MM.1S (cell line): ENCODE measurements around the gene NOX5.

Experiments used
- DNase-seq: peaks from one replicate; pipeline ENCODE4 v3.0.0-alpha.2; 2015
- H2AFZ ChIP-seq: fragments of 300-600 bp; sonication (generic); 2 replicates; pipeline ENCODE4 v1.6.0; 2016; ENCODE audit warnings: antibody characterized with exemption, low read length
- H3F3A ChIP-seq: fragments of 300-600 bp; sonication (generic); 2 replicates; pipeline ENCODE4 v1.6.1; 2016; ENCODE audit warnings: mild to moderate bottlenecking, antibody characterized with exemption, low read length, moderate library complexity, mixed read lengths; ENCODE audit not compliant: insufficient read depth
- H3K27ac ChIP-seq: fragments of 300-600 bp; sonication (generic); 2 replicates; pipeline ENCODE4 v1.5.1; 2016; ENCODE audit warnings: mild to moderate bottlenecking, low read length
- H3K27me3 ChIP-seq: fragments of 300-600 bp; sonication (generic); replicated peaks from 2 replicates; pipeline ENCODE4 v1.6.0; 2016; ENCODE audit warnings: low read length; ENCODE audit not compliant: insufficient read depth
- H3K36me3 ChIP-seq: fragments of 300-600 bp; sonication (generic); replicated peaks from 2 replicates; pipeline ENCODE4 v1.6.1; 2016; ENCODE audit warnings: mild to moderate bottlenecking, low read length, mixed read lengths; ENCODE audit not compliant: insufficient read depth
- H3K4me1 ChIP-seq: fragments of 300-600 bp; sonication (generic); 2 replicates; pipeline ENCODE4 v1.6.1; 2016; ENCODE audit warnings: low read length, mixed read lengths
- H3K4me2 ChIP-seq: fragments of 300-600 bp; sonication (generic); 2 replicates; pipeline ENCODE4 v1.6.0; 2016; ENCODE audit warnings: low read depth, low read length
- H3K4me3 ChIP-seq: fragments of 300-600 bp; sonication (generic); 2 replicates; pipeline ENCODE4 v1.5.1; 2016; ENCODE audit warnings: low read length, mixed read lengths
- H3K79me2 ChIP-seq: fragments of 300-600 bp; sonication (generic); 2 replicates; pipeline ENCODE4 v1.6.1; 2016; ENCODE audit warnings: mixed run types, low read length, mixed read lengths
- H3K9ac ChIP-seq: fragments of 300-600 bp; sonication (generic); 2 replicates; pipeline ENCODE4 v1.6.1; 2016; ENCODE audit warnings: low read length, mixed read lengths
- H3K9me2 ChIP-seq: fragments of 300-600 bp; sonication (generic); replicated peaks from 2 replicates; pipeline ENCODE4 v1.6.1; 2016; ENCODE audit warnings: mild to moderate bottlenecking, low read length, mixed read lengths; ENCODE audit not compliant: insufficient read depth
- H3K9me3 ChIP-seq: fragments of 300-600 bp; sonication (generic); replicated peaks from 2 replicates; pipeline ENCODE4 v1.6.1; 2016; ENCODE audit warnings: mild to moderate bottlenecking, low read length, mixed read lengths; ENCODE audit not compliant: insufficient read depth
- H4K20me1 ChIP-seq: fragments of 300-600 bp; sonication (generic); 2 replicates; pipeline ENCODE4 v1.6.1; 2016; ENCODE audit warnings: mild to moderate bottlenecking, low read length, moderate library complexity, mixed read lengths; ENCODE audit not compliant: insufficient read depth
- EZH2 ChIP-seq: fragments of 300-600 bp; sonication (generic); optimal IDR thresholded peaks from 2 replicates; pipeline ENCODE3; 2017; ENCODE audit warnings: low read depth, mild to moderate bottlenecking, antibody characterized with exemption, low read length, mixed read lengths
- EZH2phosphoT487 ChIP-seq: fragments of 300-600 bp; sonication (generic); IDR thresholded peaks from 2 replicates; pipeline ENCODE4 v1.6.1; 2018; ENCODE audit warnings: antibody characterized with exemption, low read length
- TF ChIP-seq, protein P1 (sequence below): fragments of 300-600 bp; sonication (generic); IDR thresholded peaks from 2 replicates; pipeline ENCODE4 v1.5.1; 2016; ENCODE audit warnings: antibody characterized with exemption, low read length, mixed read lengths

Gene NOX5

DNA sequence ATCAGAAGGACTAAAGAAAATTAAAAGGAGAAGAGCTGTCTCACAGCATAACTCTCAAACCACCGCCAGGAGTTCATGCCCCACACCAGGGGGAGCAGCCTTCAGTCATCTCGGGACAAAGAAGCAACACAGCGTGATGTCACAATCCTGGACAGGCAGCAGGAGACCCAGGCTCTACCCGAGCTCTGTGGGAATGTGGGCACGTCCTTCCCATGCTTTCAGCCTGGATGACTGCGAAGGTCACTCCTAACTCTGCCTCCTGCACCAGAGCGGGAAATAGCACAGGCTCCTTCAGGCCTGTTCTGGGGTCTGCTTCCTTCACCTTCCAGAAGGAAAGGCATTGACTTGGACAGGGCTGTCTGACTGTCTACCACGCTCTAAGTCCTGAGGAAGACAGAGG, 31.3 kb downstream of the NOX5 start:
- no peak overlapping the region for H3K4me2 ChIP-seq
- H3K36me3 ChIP-seq, result no peaks in the 10 kb centered on the region
- H3K9me2 ChIP-seq, result no peaks in the 10 kb centered on the region
- no peak overlapping the region for H3K27ac ChIP-seq
- no peaks in the 10 kb centered on the region for H3K27me3 ChIP-seq
- no peaks in the 10 kb centered on the region for H3K4me1 ChIP-seq
- TF ChIP-seq, protein P1, sequence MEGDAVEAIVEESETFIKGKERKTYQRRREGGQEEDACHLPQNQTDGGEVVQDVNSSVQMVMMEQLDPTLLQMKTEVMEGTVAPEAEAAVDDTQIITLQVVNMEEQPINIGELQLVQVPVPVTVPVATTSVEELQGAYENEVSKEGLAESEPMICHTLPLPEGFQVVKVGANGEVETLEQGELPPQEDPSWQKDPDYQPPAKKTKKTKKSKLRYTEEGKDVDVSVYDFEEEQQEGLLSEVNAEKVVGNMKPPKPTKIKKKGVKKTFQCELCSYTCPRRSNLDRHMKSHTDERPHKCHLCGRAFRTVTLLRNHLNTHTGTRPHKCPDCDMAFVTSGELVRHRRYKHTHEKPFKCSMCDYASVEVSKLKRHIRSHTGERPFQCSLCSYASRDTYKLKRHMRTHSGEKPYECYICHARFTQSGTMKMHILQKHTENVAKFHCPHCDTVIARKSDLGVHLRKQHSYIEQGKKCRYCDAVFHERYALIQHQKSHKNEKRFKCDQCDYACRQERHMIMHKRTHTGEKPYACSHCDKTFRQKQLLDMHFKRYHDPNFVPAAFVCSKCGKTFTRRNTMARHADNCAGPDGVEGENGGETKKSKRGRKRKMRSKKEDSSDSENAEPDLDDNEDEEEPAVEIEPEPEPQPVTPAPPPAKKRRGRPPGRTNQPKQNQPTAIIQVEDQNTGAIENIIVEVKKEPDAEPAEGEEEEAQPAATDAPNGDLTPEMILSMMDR, result no peak
- TF ChIP-seq EZH2 (no peak), EZH2phosphoT487 (no peak)
- no peaks in the 10 kb centered on the region for H3K79me2 ChIP-seq
- no peak overlapping the region for H2AFZ ChIP-seq
- H3K9ac ChIP-seq, result no peak overlapping the region
- H4K20me1 ChIP-seq, result no peaks in the 10 kb centered on the region
- DNase-seq, result no peak
- H3K4me3 ChIP-seq, result no peak overlapping the region
- no peaks in the 10 kb centered on the region for H3F3A ChIP-seq
- no peaks in the 10 kb centered on the region for H3K9me3 ChIP-seq

DNA sequence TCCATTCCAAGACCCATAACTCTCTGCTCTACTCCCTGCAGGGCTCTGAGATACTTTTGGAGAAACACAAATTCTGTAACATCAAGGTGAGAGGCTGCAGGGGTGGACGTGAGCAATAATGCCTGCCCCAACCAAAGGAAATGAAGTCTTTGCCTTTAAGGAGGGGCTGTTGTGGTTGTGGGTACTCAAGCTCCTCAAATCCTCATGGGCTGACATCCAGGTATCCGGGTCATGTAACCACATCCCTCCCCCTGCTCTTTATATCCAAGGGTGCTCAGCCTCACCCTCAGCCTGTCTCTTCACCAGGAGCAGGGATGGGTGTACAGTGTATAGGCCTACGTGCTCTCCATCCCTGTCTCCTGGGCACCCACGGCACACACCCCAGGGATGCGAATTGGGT, 32.3 kb downstream of the NOX5 start:
- no peaks in the 10 kb centered on the region for H4K20me1 ChIP-seq
- H3K36me3 ChIP-seq, result no peaks in the 10 kb centered on the region
- H3K4me1 ChIP-seq, result no peaks in the 10 kb centered on the region
- H3K4me3 ChIP-seq, result no peak overlapping the region
- H3K9ac ChIP-seq, result no peak overlapping the region
- no peak overlapping the region for H3K4me2 ChIP-seq
- TF ChIP-seq EZH2 (no peak), EZH2phosphoT487 (no peak)
- TF ChIP-seq, protein P1, result no peak
- H3K9me3 ChIP-seq, result no peaks in the 10 kb centered on the region
- H3F3A ChIP-seq, result no peaks in the 10 kb centered on the region
- no peaks in the 10 kb centered on the region for H3K79me2 ChIP-seq
- no peak overlapping the region for H2AFZ ChIP-seq
- H3K27ac ChIP-seq, result no peak overlapping the region
- H3K27me3 ChIP-seq, result no peaks in the 10 kb centered on the region
- H3K9me2 ChIP-seq, result no peaks in the 10 kb centered on the region
- DNase-seq, result no peak

DNA sequence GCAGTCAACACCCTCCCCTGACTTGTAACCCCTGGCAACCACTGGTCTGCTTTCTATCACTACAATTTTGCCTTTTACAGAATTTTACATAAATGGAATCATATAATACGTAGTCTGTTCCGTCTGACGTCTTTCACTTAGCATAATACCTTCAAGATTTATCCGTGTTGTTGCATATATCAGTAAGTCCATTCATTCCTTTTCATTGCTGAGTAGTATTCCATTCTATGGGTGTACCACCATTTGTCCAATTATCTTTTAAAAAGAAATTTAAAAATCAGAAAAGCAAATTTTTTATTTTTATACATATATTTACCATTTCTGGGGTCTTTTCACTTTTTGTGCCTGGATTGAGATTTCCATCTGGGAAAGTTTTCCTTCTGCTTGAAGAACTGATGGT, 35.5 kb downstream of the NOX5 start:
- Histone ChIP-seq H4K20me1 (no peaks in the 10 kb centered on the region), H3K4me3 (no peak overlapping the region), H3K4me2 (no peak overlapping the region), H3K79me2 (no peaks in the 10 kb centered on the region), H3K27me3 (no peaks in the 10 kb centered on the region), H3F3A (no peaks in the 10 kb centered on the region), H3K9me2 (no peaks in the 10 kb centered on the region), H3K9me3 (no peaks in the 10 kb centered on the region), H3K4me1 (no peaks in the 10 kb centered on the region), H2AFZ (no peak overlapping the region), H3K9ac (no peak overlapping the region), H3K27ac (no peak overlapping the region), H3K36me3 (no peaks in the 10 kb centered on the region)
- DNase-seq, result no peak
- TF ChIP-seq EZH2phosphoT487, result no peak
- TF ChIP-seq EZH2, result no peak
- TF ChIP-seq, protein P1, result no peak
